Inflammatory macrophage treated with lipopolysaccharide for 1 hour (primary cell): ENCODE data around the gene PTAFR.

ENCODE experiments used
- DNase-seq, 2 donors: peaks; one replicate each; pipeline ENCODE4 v3.0.0-alpha.2; 2020 to 2022

PTAFR gene

DNA sequence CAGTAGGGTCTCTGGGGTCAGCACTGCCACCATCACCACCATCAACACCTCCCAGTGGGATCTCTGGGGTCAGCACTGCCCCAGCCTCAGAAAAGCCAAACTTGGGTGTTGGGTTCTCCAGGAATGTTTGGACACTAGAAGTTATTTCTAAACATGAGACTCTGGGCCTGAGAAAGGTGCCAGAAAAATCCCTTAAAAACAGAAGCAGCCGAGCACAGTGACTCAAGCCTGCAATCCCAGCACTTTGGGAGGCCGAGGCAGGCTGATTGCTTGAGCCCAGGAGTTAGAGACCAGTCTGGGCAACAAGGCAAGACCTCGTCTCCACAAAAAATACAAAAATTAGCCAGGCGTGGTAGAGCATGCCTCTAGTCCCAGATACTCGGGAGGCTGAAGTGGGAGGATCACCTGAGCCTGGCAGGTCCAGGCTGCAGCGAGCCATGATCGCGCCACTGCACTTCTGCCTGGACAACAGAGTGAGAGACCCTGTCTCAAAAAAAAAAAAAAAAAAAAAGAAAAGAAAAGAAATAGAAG lies 470 bp downstream of the PTAFR start:
- DNase-seq, result no peak

DNA sequence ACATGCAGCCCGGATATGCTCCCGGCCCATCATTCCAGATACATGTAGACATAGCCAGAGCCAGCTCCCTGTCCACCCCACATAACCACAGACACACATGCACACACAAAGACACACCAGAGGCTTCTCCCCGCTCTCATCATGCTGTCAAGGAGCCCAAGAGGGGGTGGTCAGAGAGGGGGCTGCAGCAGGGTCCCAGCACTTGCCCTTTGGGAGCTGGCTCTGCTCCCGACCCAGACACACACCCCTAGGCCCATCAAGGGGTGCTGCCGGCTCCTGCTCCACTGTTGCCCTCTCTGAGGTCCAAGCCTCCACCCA lies 2.6 kb downstream of the PTAFR start:
- no peak for DNase-seq

GRCh38 chr1:28173151-28173979 lies 3.1 kb downstream of the PTAFR start:
- peak in 1 of 2 donors; percentile 73 for DNase-seq

DNA sequence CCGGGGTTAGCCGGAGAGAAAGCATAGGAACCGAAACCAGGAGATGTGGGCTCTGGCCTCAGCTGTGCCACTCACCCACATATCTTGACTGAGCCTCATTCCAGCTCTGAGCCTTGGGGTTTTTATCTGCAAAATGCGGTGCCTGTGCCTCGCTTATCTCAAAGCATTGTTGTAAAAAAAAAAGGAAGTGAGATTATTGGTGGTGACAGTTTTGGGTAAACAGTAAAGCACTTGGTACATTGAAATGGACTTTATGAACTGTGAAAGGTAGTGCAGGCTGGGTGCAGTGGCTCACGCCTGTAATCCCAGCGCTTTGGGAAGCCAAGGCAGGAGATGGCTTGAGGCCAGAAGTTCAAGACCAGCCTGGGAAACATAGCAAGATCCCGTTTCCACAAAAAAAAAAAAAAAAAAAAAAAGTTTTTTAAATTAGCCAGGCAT lies 3.8 kb downstream of the PTAFR start:
- peak; percentile 76 to 94 for DNase-seq

DNA sequence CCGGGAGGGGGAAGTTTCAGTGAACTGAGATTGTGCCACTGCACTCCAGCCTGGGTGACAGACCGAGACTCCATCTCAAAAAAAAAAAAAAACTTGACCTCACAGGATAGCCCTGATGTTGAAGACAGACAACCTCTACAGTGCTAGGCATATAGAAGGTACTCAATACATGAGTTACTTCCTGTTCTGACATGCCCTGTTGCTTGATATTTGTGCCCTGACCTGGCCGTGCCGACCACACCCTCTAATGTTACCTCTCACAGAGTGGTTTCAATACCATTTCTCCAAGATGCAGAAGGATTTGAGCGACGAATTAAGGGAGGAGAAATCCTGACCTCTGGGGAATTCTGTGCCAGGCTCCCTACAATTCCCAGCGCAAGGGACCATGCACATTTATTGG lies 5.2 kb downstream of the PTAFR start:
- DNase-seq, result no peak

DNA sequence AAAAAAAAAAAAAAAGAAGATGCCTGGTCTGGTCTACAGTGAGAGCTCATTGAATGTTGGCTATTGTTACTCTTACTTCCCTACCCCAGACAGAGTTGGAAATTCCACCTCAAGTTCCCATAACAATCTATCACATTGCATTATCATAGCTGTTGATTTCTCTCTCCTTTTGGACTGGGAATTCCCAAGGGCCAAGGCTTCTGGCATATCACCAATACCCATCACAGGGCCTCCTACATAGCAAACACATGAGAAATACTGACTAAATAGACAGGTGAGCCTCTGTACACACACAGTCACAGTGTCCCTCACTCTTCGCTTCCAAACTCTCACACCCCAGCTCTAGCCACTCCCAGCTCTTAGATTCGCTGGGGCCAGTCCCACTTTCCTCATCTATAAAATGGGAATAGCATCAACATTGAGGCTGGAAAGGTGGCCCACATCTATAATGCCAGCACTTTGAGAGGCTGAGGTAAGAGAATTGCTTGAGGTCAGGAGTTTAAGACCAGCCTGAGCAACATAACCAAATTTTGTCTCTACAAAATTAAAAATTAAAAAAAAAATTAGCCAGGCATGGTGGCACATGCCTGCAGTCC lies 6.4 kb downstream of the PTAFR start:
- peak; percentile 85 to 97 for DNase-seq

- no peak for DNase-seq
These were observed 12.9 kb downstream of the PTAFR start for GRCh38 chr1:28163496-28164161.

DNA sequence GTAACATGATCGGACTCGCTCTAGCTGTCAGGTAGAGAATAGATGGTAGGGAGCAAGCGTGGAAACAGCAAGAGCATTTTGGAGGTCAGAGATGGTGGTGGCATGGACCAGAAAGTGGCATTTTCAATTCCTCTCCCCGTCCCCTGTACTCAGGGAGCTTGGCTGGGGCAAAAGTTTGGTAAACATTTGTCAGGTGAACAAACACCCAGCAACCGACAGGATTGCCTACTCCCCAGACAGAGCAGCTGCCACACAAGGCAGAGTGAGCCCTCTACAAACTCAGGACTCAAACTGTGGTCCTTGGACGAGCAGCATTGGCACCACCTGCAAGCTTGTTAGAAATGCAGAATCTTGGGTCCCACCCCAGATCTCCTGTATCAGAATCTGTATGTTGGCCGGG lies 14.3 kb downstream of the PTAFR start:
- DNase-seq, result no peak

DNA sequence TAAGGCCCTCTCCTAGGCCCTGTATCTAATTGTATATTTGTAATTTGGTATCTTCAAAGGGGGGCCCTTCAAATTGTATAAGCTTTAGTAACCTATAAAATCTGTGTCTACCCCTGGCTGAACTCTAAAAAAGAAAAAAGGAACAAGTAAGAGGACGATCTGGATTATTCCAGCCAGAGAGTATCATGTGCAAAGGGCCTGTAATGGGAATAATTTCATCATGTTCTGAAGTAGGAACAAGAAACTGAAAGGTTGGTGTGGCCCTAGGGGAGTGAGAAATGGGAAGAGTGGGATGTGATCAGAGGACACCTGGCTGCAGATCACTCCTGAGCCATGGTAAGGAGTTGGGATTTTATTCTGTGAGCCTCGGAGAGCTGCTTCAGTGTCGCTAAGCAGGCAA lies 14.7 kb downstream of the PTAFR start:
- DNase-seq, result peak; percentile 67 to 77

DNA sequence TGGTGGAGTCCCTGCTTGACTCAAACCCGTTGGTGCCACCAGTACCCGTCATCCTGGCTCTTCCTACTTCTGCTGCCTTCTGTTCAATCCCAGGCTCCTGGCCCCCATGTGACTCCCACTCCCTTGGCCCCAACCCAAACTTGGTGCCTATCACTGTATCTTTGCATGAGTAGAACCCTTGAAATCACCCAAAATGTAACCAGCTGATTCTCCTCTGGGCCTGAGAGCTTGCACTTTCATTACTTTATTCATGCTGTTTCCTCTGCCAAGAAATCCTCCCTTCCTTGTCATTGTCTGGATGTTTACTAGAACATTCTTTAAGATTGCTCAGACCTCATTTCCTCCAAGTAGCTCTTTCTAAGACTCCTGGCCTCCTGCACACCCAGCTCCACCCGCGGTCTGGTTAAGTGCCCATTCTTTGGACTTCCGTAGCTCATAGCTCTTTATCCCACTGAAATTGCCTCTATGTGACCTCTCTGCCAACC lies 15.7 kb downstream of the PTAFR start:
- peak in 1 of 2 donors; percentile 49 for DNase-seq

GRCh38 chr1:28159680-28160079 lies 16.8 kb downstream of the PTAFR start:
- peak; percentile 54 to 71 for DNase-seq

GRCh38 chr1:28159243-28159642 lies 17.2 kb downstream of the PTAFR start:
- peak in 1 of 2 donors; percentile 66 for DNase-seq

- DNase-seq, result no peak
These were observed 18.6 kb downstream of the PTAFR start for GRCh38 chr1:28157894-28158293.

- DNase-seq, result peak; percentile 93 to 96
These were observed 19.7 kb downstream of the PTAFR start for GRCh38 chr1:28156821-28157220.

- no peak for DNase-seq
These were observed 20.9 kb downstream of the PTAFR start for GRCh38 chr1:28155628-28156027.

DNA sequence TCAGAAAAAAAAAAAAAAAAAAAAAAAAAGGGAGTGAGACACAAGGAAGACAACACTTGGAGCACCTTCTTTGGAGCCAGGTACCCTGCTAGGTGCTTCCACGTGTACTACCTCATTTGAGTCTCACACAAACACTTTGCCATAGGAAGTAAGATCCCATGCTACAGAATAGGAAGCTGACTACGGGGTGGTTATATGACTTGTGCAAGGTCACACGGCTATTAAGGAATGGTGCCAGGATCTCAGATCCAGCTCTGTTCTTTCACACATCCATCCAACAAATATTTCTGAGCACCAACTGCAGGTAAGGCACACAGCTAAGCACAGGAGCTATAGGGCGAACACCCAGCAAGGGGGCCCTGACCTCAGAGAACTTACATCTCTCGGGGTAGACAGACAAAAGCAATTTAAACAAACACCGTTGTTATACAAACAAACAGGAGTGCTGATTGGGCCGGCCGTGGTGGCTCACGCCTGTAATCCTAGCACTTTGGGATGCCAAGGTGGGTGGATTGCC lies 22.4 kb downstream of the PTAFR start:
- peak in 1 of 2 donors; percentile 52 for DNase-seq

- DNase-seq, result no peak
These were observed 26.2 kb downstream of the PTAFR start for GRCh38 chr1:28150125-28150780.

GRCh38 chr1:28148880-28149195 lies 27.7 kb downstream of the PTAFR start:
- DNase-seq, result no peak

DNA sequence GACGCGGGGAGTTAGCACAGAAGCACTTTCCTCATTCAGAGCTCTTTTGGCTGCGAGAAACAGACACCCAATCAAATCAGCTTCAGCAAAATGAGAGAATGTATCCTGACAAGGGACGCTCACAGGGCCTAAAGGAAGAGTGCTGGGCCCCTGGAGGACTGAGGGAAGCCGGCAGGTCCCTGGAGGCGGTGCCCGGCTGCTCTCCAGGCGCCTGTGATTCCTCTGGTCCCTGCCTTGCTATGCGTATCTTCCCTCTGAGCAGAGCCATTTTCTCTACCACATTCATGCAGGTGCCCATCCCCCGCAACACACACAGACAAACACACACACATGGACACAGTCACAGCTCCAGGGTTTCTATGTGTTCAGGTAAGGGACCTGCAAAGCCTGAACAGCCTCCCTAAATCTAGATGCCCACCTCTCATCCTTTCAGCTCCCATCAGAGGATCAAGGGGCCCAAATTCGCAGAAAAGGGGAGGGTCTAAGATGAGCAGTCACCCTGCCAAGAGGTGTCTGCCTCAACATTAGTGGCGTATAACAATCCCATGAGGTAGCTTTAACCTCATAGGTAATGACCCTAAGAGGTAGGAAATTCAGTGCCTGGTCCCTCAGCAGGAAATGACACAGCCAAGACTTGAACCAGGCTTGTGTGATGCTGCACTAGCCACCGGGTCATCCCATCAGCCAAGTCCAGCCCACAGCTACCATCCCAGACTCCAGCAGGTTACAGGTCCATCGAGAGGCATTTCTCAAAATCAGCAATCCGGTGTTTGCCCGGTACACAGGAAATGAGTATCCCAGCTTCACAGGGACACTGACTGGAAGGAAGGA lies 29.0 kb downstream of the PTAFR start:
- no peak for DNase-seq

GRCh38 chr1:28145728-28146127 lies 30.8 kb downstream of the PTAFR start:
- no peak for DNase-seq

GRCh38 chr1:28144203-28145135 lies 32.0 kb downstream of the PTAFR start:
- peak; percentile 77 to 91 for DNase-seq
